HG02973 (cell line): ENCODE measurements around the gene USP34.
"Not testable (repeated sequence)": the region's sequence is repeated elsewhere in the genome, so short reads cannot be mapped to it uniquely, and the experiment has no call there.

Source experiments
- ATAC-seq: cut with Tn5 transposase; IDR thresholded peaks from one replicate; pipeline ENCODE4 v1.9.1; 2021; ENCODE audit warnings: moderate library complexity; ENCODE audit not compliant: unreplicated experiment

The USP34 gene, protein sequence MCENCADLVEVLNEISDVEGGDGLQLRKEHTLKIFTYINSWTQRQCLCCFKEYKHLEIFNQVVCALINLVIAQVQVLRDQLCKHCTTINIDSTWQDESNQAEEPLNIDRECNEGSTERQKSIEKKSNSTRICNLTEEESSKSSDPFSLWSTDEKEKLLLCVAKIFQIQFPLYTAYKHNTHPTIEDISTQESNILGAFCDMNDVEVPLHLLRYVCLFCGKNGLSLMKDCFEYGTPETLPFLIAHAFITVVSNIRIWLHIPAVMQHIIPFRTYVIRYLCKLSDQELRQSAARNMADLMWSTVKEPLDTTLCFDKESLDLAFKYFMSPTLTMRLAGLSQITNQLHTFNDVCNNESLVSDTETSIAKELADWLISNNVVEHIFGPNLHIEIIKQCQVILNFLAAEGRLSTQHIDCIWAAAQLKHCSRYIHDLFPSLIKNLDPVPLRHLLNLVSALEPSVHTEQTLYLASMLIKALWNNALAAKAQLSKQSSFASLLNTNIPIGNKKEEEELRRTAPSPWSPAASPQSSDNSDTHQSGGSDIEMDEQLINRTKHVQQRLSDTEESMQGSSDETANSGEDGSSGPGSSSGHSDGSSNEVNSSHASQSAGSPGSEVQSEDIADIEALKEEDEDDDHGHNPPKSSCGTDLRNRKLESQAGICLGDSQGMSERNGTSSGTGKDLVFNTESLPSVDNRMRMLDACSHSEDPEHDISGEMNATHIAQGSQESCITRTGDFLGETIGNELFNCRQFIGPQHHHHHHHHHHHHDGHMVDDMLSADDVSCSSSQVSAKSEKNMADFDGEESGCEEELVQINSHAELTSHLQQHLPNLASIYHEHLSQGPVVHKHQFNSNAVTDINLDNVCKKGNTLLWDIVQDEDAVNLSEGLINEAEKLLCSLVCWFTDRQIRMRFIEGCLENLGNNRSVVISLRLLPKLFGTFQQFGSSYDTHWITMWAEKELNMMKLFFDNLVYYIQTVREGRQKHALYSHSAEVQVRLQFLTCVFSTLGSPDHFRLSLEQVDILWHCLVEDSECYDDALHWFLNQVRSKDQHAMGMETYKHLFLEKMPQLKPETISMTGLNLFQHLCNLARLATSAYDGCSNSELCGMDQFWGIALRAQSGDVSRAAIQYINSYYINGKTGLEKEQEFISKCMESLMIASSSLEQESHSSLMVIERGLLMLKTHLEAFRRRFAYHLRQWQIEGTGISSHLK (N-terminal part only)

GRCh38 chr2:61470965-61471904 is at the start of gene USP34:
Gene USP34, minus strand, starts transcription at chr2:61471087. Its CDS starts 395 bp downstream, at chr2:61470692.
- peak; percentile 77 for ATAC-seq

- no peak for ATAC-seq
These were observed 49.4 kb upstream of the USP34 start for GRCh38 chr2:61520261-61520660.

DNA sequence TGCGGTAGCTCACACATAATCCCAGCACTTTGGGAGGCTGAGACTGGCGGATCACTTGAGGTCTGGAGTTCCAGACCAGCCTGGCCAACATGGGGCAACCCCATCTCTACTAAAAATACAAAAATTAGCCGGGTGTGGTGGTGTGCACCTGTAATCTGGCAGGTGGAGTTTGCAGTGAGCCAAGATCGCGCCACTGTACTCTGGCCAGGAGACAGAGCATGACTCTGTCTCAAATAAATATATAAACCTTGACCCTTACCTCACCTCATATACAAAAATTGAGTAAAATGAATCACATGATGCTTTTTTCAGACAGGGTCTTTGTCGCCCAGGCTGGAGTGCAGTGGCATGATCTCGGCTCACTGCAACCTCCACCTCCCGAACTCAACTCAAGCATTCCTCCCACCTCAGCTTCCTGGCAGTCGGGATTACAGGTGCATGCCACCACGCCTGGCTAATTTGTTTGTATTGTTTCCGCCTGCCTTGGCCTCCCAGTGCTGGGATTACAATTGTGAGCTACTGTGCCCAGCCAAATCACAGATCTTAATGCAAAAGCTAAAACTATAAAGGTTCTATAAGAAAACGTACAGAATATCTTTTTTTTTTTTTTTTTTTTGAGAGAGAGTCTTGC is 42.0 kb upstream of the USP34 start:
- ATAC-seq = no peak

- no peak for ATAC-seq
These were observed 40.1 kb upstream of the USP34 start for GRCh38 chr2:61510674-61511671.

- ATAC-seq = no peak
These were observed 34.1 kb upstream of the USP34 start for GRCh38 chr2:61504949-61505348.

DNA sequence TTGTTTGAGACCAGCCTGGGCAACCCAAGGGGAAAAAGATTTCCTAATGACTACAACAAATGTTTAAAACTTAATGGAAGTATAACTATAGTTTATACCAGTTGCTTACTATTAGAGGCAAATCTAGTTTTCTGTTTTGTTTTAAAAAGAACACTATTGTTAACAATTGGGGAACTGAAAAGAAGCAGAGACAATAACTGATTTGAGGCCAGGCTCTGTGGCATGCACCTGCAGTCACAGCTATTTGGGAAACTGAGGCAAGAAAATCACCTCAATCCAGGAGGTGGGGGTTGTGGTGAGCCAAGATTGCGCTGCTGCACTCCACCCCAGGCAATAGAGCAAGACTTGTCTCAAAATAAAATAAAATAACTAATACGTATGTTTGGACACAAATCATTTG is 28.2 kb upstream of the USP34 start:
- ATAC-seq = no peak

DNA sequence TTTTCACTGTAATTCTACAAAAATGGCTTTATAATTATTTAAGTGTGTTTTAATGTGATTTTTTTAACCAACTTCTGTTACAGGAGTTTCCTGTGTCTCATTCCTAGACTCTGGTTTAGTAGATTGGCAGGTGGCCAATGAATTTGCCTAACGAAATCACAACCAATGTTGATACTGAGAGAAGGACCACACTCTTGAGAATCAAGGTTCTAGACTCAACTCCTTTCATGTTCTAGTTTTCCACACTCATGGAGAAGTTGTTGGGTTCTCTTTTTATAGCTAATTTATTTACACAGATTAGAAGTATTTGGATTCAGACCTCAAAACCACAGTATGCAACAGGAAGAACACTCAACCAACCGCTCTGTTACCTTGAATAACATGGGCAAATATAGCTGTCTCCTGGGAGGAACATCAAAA is 22.6 kb upstream of the USP34 start:
- ATAC-seq = no peak

- no peak for ATAC-seq
These were observed 21.6 kb upstream of the USP34 start for GRCh38 chr2:61492476-61492875.

DNA sequence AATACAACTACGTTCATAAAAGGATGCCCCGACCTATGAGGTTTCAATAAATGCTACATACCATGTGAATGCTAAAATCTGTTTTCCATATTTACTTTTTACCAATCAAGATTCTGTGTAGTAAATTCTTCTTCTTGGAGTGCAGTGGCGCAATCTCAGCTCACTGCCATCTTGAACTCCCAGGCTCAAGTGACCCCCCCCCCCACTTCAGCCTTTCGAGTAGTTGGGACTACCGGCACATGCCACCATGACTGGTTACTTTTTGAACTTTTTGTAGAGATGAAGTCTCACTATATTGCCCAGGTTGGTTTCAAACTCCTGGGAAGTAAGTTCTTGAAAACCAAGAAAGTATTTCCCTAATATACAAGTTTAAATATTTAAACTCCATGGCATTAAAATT is 14.4 kb upstream of the USP34 start:
- no peak for ATAC-seq

- no peak for ATAC-seq
These were observed 7.2 kb upstream of the USP34 start for GRCh38 chr2:61478086-61478485.

DNA sequence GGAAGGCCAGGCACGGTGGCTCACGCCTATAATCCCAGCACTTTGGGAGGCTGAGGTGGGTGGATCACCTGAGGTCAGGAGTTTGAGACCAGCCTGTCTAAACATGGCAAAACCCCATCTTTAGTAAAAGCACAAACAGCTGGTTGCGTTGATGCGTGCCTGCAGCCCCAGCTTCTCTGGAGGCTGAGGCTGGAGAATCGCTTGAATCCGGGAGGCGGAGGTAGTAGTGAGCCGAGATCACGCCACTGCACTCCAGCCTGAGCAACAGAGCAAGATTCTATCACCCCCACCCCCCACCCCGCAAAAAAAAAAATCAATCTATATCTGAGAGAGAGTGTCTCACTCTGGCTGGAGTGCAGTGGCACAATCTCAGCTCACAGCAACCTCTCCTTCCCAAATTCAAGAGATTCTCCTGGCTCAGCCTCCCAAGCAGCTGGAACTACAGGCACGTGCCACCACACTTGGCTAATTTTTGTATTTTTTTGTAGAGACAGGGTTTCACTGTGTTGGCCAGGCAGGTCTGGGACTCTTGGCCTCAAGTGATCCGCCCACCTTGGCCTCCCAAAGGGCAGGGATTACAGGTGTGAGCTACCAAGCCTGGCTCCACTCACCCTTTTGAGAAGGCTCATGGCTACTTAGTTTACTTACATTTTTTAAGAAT is 6.2 kb upstream of the USP34 start:
- not testable (repeated sequence) for ATAC-seq

DNA sequence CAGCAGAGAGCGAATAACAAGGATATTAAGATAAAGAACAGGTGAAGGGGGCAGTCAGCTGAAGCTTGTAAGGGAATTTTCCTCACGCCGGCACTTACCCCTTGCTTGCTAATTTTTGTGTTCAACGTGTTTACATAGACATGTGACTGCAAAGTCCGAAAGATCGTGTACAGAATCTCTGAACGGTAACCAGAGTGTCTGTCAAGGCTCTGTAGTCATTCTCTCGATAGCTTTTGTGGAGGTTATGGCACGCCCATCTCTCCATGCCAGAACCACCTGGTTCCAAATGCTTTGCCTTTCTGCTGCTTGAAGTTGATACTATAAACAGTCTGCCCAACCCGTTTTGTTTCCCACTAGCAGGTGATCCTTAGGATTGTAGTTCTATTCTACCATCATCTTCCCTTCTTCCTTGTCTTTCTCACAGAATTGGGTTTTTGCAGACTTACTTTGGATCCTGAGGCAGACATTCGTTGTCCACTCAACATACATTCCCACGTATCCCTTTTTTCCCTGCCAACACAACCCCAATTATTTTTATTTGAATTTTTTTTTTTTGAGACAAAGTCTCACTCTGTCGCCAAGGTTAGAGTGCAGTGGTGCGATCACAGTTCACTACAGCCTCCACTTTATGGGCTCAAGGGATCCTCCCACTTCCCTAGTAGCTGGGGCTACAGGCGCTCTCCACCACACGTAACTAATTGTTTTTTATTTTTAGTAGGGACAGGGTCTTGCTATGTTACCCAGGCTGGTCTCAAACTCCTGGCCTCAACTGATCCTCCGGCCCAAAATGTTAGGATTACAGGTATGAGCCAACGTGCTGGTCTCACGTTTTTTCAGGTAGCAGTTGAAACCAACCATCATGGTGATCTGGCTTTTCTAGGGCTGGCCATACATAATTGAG is 1.3 kb upstream of the USP34 start:
- no peak for ATAC-seq

GRCh38 chr2:61470122-61470951 is 550 bp downstream of the USP34 start:
- peak; percentile 23 for ATAC-seq

DNA sequence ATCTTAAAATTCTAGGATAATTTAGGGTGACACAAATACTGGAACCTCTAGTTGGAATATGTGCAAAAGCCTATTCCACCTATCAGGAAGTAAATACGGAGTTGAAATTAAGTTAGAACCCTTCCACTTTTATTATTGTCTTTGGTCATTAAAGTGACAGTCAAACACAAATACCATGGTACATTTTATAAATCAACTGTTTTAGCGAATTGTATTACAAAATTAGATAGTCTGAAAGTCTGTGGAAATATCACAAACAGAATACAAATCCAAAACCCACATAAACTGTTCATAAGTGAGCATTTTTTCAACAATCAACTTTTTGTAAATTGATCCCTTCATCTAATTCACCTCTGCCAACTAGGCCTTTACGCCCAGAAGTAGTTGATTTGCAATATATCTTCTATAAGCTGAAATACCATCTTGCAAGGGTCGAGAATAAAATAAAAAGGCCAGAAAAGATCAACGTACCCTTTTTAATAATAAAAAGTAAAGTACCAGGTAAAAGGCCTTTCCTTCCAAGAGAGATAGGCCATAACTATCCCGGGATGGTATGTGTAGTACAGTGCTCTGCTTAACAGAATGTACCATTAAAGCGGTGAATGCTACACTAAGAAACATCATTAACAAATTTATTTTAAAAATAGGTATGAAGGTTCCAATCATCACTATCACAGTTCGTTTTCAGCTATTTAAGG is 1.3 kb downstream of the USP34 start:
- no peak for ATAC-seq

- ATAC-seq = not testable (repeated sequence)
These were observed 2.7 kb downstream of the USP34 start for GRCh38 chr2:61468231-61468630.
